ENCODE measurements around the gene SHMT1. TPM values are rescaled to one million over a fixed set of nuclear protein-coding genes. Genes with fewer than 3 reads are reported as not detected.

Gene SHMT1
- 7.4 and 19.9 TPM in 2 replicates for total RNA-seq

DNA sequence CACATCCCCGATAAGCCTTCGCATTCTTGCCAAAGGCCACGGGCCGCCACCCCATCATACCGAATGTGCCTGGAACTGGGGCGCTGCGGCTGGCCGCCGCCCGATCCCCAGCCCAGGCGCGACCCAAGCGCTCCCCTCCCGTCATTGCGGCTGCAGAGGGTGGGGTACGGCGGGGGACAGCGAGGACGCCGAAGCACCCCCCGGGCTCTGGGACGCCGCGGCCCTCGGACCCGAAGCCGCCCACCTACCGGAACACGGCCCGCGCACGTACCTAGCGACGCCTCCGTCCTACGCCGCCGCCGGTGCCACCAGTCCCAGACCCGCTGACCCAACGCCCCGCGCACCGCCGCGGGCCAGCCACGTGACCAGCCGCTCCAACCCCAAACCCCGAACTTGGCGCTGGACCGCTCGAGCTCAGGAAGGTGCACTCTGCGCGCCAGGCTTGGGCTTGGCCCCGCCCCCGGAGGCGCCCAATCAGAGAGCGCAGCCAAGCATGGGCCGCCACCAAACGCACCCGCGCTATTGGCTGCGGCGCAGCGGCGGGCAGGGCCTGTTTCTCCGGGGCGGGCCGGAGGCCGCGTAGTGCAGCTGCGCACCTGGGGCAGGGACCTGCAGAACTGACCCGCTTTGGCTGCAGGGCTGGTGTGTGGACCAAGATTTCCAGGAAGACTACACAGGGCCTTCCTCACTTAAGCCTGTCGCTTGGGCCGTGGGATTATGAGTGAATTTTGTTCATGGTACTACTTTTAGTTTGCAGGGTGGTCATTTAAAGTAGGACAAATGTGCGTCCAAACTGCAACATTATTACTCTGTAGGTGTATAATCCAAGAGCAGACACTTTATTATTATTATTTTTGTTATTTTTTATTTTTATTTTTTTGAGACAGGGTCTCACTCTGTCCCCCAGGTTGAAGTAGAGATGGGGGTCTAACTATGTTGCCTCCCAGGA, at the start of gene SHMT1:
SHMT1 (minus strand) TSS at position 450 of the 949 bp plus-strand sequence. CDS start 7,569 bp downstream, outside the sequence.

DNA sequence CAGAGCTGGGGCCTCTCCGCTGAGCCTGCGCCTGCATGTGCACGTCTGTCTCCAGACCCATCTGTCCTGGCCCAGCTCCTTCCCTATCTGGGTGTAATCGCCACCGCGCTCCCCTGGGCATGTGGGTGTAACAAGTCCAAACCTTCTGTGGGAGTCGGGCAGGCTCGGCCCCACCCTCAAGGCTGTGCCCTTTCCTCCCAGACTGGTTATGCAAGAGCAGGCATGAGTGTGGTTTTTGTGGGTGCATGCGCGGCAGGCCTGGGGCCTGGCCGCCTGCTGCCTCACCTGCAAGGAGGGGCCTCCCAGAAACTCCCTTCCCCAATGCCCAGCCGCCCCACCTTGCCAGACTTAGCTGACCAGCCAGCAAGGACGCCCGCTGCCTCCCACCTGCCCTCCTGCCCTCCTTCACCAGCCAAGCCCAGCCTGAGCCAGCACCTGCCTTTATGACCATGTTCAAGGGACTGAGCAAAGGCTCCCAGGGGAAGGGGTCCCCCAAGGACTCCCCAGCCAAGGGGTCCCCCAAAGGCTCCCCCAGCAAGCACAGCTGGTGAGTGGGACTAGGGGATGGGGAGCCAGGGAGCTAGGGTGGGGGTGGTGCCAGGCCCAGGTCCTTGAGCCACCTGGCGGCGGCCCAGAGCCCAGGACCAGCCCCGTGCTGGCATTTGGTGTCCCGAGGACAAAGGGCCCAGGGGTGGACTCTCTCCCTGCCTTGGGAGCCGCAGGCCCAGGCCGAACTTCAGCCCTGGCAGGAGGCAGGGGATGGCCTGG, 14.3 kb upstream of the SHMT1 start, which contains the start of gene EVPLL:
EVPLL (plus strand) TSS at position 342 of the 768 bp plus-strand sequence. CDS start 3,160 bp downstream, outside the sequence.

DNA sequence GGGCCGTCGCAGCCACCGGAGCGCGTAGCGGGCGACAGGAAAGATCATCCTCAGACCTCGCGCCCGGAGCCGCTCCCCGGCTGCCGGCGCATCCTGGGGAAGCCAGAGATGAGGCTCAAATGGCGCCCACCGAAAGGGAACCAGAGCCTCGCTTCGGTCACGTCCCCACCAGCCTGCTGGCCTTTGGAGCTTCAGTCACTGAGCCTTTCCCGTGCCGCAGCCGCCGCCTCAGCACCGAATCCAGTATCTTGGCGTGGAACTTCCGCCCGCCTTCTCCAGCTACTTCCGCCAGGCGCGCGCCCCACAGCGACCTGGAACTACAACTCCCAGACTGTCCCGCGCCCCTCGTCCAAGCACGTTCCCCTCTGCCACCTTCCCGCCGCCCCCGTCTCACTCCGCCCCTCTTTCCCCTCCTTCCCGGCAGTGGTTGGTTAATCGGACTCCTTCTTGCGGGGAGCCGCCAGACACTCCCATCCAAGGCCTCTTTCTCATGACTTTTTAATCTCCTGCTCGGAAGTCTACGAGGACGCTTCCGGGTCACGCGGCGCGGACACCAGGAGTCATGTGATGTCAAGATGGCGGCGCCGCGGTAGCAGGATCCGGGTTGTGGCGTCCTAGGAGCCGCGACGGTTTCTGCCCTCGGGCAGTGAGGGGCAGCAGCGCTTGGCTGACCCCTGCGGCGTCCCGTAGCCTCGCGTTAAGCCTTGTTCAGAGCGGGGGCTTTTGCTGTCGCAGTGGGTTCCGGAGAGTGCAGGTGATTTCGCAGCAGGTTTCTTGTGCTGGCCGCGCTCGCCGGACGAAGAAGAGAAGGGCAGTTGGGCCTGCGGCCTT, 48.4 kb downstream of the SHMT1 start, which contains the start of the genes SMCR8 and TOP3A:
SMCR8 (plus strand) TSS at position 563 of the 831 bp plus-strand sequence. CDS start 497 bp downstream, outside the sequence.
TOP3A (minus strand) TSS at position 264 of the 831 bp plus-strand sequence; CDS start at position 48, 216 bp downstream.

Other genes starting within 250 kb of the SHMT1 start
- 95.6 and 148 TPM in 2 replicates for gene ALKBH5, start 179.7 kb downstream of the SHMT1 start, total RNA-seq
- 46.8 and 65.0 TPM in 2 replicates for gene LLGL1, start 137.9 kb downstream of the SHMT1 start, total RNA-seq
- gene FLII, start 104.8 kb downstream of the SHMT1 start, total RNA-seq = 371 and 453 TPM in 2 replicates
- 21.3 and 30.5 TPM in 2 replicates for gene MIEF2, start 102.9 kb downstream of the SHMT1 start, total RNA-seq
- gene TOP3A, start 48.6 kb downstream of the SHMT1 start, total RNA-seq = 18.5 and 29.5 TPM in 2 replicates
- 18.5 and 27.1 TPM in 2 replicates for gene SMCR8, start 48.3 kb downstream of the SHMT1 start, total RNA-seq
- not detected in 2 replicates for gene EVPLL, start 14.2 kb upstream of the SHMT1 start, total RNA-seq
- not detected in 2 replicates for gene LGALS9C, start 113.2 kb upstream of the SHMT1 start, total RNA-seq